NCI-H128 (cell line): ENCODE measurements around the gene KIF24.
"Not testable (repeated sequence)": the region's sequence is repeated elsewhere in the genome, so short reads cannot be mapped to it uniquely, and the experiment has no call there.

Experiments used
- DNase-seq: peaks from one replicate; lab custom pipeline; 2025; ENCODE audit not compliant: unreplicated experiment; lab: John Stamatoyannopoulos, UW

KIF24 gene, protein sequence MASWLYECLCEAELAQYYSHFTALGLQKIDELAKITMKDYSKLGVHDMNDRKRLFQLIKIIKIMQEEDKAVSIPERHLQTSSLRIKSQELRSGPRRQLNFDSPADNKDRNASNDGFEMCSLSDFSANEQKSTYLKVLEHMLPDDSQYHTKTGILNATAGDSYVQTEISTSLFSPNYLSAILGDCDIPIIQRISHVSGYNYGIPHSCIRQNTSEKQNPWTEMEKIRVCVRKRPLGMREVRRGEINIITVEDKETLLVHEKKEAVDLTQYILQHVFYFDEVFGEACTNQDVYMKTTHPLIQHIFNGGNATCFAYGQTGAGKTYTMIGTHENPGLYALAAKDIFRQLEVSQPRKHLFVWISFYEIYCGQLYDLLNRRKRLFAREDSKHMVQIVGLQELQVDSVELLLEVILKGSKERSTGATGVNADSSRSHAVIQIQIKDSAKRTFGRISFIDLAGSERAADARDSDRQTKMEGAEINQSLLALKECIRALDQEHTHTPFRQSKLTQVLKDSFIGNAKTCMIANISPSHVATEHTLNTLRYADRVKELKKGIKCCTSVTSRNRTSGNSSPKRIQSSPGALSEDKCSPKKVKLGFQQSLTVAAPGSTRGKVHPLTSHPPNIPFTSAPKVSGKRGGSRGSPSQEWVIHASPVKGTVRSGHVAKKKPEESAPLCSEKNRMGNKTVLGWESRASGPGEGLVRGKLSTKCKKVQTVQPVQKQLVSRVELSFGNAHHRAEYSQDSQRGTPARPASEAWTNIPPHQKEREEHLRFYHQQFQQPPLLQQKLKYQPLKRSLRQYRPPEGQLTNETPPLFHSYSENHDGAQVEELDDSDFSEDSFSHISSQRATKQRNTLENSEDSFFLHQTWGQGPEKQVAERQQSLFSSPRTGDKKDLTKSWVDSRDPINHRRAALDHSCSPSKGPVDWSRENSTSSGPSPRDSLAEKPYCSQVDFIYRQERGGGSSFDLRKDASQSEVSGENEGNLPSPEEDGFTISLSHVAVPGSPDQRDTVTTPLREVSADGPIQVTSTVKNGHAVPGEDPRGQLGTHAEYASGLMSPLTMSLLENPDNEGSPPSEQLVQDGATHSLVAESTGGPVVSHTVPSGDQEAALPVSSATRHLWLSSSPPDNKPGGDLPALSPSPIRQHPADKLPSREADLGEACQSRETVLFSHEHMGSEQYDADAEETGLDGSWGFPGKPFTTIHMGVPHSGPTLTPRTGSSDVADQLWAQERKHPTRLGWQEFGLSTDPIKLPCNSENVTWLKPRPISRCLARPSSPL (N-terminal part only)

GRCh38 chr9:34328987-34329832, at the start of gene KIF24, which contains the start of gene NUDT2:
TSS of gene KIF24 (minus strand) at chr9:34329268. CDS start at chr9:34311346, 17,922 bp downstream.
TSS of gene NUDT2 (plus strand) at chr9:34329569. CDS start at chr9:34339040, 9,471 bp downstream.
- peak; percentile 100 for DNase-seq

DNA sequence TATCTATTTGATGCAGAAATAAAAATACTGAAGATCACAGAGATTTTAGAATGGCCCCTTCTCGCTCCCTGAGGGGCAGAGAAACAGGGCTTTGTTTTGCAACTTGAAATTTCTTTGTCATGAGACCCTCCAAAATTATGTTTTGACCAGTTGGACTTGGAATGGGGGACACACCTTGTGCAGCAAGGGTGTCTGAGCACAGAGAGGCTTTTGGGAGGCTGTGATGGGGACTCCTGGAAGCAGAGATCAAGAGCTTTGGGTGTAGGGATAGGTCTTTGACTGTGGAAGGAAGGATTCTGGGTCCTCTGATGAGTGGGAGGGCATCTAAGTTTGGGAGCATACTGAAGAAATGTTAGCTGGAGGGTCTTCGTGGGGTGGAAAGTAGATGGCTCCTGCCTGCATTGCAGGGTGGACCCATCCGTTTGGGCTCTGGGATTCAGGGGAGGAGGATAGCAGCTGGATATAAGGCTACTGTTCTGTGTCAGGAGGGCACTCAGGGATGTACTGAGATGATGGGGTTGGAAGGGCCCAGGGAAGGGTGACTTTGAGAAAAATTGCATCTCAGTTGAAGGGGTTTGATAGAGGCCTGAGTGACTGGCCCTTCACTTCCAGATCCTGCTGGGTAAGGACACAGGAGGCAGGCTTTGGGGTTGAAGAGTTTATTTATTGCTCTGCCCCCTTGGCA, 49.5 kb upstream of the KIF24 start:
- DNase-seq, result no peak

DNA sequence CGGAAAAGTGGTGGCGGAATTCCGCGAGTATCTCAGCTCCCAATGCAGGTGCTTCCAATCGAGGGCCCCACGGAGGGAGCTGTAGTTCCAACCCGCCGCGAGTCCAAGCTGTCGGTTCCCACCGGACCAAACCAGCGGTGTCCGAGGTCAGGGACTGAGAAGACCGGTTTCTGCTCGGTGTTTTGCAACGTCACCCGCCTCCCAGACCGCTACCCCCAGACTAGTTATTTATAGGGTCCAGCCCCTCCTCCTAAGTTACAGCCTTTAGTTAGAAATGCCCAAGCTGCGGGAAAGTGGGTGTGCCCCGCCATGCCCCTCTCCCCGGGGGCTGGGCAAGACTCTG, 48.3 kb upstream of the KIF24 start:
- DNase-seq, result no peak

DNA sequence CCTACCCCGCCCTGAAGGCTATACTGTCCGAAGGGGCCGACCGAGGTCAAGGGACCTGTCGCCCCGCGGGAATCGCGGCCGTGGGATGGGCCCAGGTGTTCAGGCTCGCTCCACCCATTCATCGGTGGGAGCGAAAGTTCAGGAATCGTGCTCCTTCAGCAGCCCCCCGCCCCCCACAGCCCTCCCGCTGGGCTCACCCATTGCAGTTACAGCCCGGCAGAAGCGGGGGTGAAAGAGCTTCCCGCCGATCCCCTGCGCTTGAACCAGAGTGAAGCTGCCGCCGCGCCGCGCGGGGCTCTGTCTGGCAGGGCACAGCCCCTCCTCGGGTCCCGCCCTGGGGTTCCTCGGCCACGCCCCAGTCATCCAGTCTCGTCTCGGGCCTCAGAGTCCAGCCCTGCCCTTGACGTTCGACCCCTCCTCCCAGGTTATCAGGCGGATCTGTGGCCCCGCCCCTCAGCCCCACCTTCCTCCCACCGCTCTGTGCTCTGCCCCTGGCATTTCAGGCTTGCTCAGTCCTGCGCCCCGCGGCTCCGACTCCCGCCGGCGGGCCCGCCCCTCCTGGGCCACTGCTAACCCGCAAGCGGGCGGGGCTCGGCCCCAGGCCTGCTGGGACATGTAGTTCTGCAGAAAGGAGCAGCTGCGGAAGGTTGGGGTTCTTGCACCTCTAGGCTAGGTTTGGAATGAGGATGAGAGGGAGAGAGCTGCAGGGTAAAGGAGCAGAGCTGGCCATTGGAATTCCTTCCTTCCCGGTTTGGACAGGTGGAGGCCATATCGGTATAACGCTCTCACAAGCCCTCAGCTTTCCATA, 47.7 kb upstream of the KIF24 start, which contains the start of gene MYORG:
TSS of gene MYORG (minus strand) at position 303 of the 808 bp plus-strand sequence. CDS start 3,955 bp downstream, outside the sequence.
- DNase-seq, result peak; percentile 96

DNA sequence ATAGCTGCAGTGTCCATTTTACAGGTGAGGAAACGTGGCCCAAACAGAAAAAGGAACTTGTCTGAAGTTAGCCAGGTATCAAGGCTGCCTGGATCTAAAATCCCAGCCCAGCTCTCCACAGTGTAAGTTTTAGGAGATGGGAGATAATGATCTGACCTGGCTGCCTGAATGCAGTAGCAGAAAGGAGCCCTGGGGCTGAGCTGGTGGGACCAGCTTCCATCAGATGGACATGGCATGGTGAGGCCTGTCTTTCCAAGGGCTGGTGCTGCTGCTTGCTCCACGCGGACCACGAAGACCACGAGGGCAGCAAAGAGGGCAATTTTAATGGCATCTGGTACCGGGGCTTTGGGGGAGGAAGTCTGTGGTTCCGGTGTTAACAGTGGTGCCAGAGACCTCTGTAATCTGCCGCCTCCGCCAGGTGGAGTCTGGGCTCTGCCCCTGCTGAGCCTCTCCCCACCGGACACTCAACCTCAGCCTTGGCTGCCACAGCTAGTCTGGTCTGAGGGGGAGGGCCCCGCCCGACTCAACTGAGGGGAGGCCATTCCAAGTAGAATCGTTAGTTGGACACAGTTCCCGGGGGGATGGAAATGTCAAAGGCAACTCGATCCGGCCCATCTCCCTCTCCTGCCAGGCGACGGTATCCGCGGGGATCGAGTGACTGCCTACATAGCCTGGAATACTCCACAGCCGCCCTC, 47.0 kb upstream of the KIF24 start:
- no peak for DNase-seq

DNA sequence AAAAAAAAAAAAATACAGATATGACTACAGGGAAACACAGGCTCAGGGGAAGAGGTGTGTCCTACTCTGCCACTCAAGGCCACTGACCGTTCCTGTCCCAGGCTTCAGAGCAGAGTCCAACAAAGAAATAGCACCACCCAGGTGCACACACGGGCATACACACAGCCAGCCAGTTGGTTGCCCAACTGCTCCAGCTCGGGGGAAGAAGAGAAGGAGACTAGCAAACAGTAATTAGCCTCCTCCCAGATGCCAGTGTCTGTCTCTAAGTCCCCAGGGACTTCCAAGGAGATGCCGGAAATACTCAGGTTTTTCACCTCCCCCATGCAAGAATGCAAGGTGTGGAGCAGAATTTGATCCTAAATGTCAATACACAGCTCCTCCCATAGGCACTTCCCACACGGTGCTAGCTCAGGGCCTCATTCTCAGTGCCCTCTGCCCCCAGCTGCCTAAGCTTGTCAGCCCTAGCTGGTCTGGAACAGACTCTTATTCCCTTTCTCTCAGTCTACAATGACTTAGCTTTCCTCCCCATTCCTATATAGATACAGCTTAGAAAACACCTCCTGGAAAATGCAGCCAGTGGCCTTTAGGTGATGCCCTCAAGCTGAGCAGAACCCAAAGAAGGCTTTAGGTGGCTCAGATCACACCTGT, 46.0 kb upstream of the KIF24 start:
- no peak for DNase-seq

DNA sequence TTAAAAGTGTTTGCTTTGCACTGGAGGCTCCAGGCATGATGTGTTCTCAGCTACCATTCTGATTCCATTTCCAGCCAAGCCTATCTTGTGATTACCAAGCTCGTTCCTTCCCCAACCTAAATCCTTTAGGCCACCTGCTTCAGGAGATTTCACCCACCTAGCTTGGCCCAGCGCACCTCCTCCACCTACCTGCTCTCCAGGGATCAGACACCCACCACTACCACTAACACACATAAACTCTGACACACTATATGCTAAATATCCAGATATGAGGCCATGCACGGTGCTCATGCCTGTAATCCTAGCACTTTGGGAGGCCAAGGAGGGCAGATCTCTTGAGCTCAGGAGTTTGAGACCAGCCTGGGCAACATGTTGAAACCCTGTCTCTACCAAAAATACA, 45.3 kb upstream of the KIF24 start:
- no peak for DNase-seq

- no peak for DNase-seq
Measured at GRCh38 chr9:34373749-34374148, 44.7 kb upstream of the KIF24 start.

- DNase-seq, result no peak
Measured at GRCh38 chr9:34372467-34373011, 43.5 kb upstream of the KIF24 start.

GRCh38 chr9:34371886-34372466, 42.9 kb upstream of the KIF24 start:
- no peak for DNase-seq

GRCh38 chr9:34370970-34371880, 42.2 kb upstream of the KIF24 start:
- no peak for DNase-seq

GRCh38 chr9:34370335-34370969, 41.4 kb upstream of the KIF24 start:
- DNase-seq, result no peak

GRCh38 chr9:34369636-34370035, 40.6 kb upstream of the KIF24 start:
- no peak for DNase-seq

GRCh38 chr9:34368796-34369195, 39.7 kb upstream of the KIF24 start:
- DNase-seq, result not testable (repeated sequence)

DNA sequence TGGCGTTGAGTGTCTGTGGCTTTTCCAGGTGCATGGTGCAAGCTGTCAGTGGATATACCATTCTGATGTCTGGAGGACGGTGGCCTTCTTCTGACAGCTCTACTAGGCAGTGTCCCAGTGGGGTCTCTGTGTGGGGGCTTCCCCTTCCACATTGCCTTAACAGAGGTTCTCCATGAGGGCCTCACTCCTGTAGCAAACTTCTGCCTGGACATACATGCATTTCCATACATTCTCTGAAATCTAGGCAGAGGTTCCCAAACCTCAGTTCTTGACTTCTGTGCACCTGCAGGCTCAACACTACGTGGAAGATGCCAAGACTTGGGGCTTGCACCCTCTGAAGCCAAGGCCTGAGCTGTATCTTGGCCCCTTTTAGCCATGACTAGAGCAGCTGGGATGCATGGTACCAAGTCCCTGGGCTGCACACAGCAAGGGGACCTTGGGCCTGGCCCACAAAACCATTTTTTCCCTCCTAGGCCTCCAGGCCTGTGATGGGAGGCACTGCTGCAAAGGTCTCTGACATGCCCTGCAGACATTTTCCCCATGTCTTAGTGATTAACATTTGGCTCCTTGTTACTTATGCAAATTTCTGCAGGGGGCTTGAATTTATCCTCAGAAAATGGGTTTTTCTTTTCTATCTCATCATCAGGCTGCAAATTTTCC, 38.8 kb upstream of the KIF24 start:
- DNase-seq, result not testable (repeated sequence)
